ENCODE measurements around the gene MYO3B. TPM values are rescaled to one million over a fixed set of nuclear protein-coding genes. Genes with fewer than 3 reads are reported as not detected.

MYO3B gene
- total RNA-seq, 4 donors from 2014 or later: 0.48 TPM; not detected in 3

- TF ChIP-seq POLR2A (IDR thresholded peaks at IDR 0.05): no peak
- no peak for TF ChIP-seq POLR2AphosphoS5 (IDR thresholded peaks at IDR 0.05)
- TF ChIP-seq EP300 (IDR thresholded peaks at IDR 0.05; ENCODE audit: low read depth): no peak
- no peak for TF ChIP-seq CTCF (IDR thresholded peaks at IDR 0.05)
- no peaks in the 10 kb centered on the region for H3K36me3 ChIP-seq
- H3K27ac ChIP-seq: no peak overlapping the region
- peaks cover 19% of the 10 kb centered on the region for H3K27me3 ChIP-seq
- 47 to 76% methylated on average over 3 of the region's 3 CpGs for WGBS, 2 donors (ENCODE audit: low coverage in 1 of 2)
- in situ Hi-C loops (cut with MboI; ENCODE audit: low pct_ligation_motif_present in 1 of 4, low pct_unique_long_range_greater_than_20kb in 1 of 4, low sequenced_read_pairs in 3 of 4): loop anchor here in 3 of 4 donors (25.0 kb wide), 2 partner anchors 307 to 407 kb away; partner anchors contain the start of genes GAD1 (in 3 of the 3) and SP5 (in 1 of the 3)
- DNase-seq: no peak
- intact Hi-C loops (cut with DNase I; ENCODE audit: low total_unique reads): no loop called here
- H3K9me3 ChIP-seq: no peaks in the 10 kb centered on the region
- H3K4me3 ChIP-seq: no peak overlapping the region
- peaks cover 0 to 15% (median 7%) of the 10 kb centered on the region in 4 donors for H3K4me1 ChIP-seq
Observed at GRCh38 chr2:170404846-170405245, 226.9 kb downstream of the MYO3B start.

GRCh38 chr2:170405326-170405725 lies 227.4 kb downstream of the MYO3B start:
- peaks cover 0 to 15% (median 7%) of the 10 kb centered on the region in 4 donors for H3K4me1 ChIP-seq
- TF ChIP-seq POLR2AphosphoS5 (IDR thresholded peaks at IDR 0.05): no peak
- no peak for TF ChIP-seq EP300 (IDR thresholded peaks at IDR 0.05; ENCODE audit: low read depth)
- no peak for TF ChIP-seq POLR2A (IDR thresholded peaks at IDR 0.05)
- TF ChIP-seq CTCF (IDR thresholded peaks at IDR 0.05): no peak
- no peak for DNase-seq
- peaks cover 19% of the 10 kb centered on the region for H3K27me3 ChIP-seq
- in situ Hi-C loops (cut with MboI; ENCODE audit: low pct_ligation_motif_present in 1 of 4, low pct_unique_long_range_greater_than_20kb in 1 of 4, low sequenced_read_pairs in 3 of 4): loop anchor here in 3 of 4 donors (25.0 kb wide), 2 partner anchors 307 to 407 kb away; partner anchors contain the start of genes GAD1 (in 3 of the 3) and SP5 (in 1 of the 3)
- 67 to 78% methylated on average over 2 of the region's 2 CpGs for WGBS, 2 donors (ENCODE audit: low coverage in 1 of 2)
- H3K27ac ChIP-seq: no peak overlapping the region
- no peak overlapping the region for H3K4me3 ChIP-seq
- H3K36me3 ChIP-seq: no peaks in the 10 kb centered on the region
- intact Hi-C loops (cut with DNase I; ENCODE audit: low total_unique reads): no loop called here
- H3K9me3 ChIP-seq: no peaks in the 10 kb centered on the region

- TF ChIP-seq POLR2A (IDR thresholded peaks at IDR 0.05) (no peak), CTCF (IDR thresholded peaks at IDR 0.05) (no peak), EP300 (IDR thresholded peaks at IDR 0.05; ENCODE audit: low read depth) (no peak), POLR2AphosphoS5 (IDR thresholded peaks at IDR 0.05) (no peak)
- in situ Hi-C loops (cut with MboI; ENCODE audit: low pct_ligation_motif_present in 1 of 4, low pct_unique_long_range_greater_than_20kb in 1 of 4, low sequenced_read_pairs in 3 of 4): loop anchor here in 3 of 4 donors (25.0 kb wide), 2 partner anchors 304 to 404 kb away; partner anchors contain the start of genes GAD1 (in 3 of the 3) and SP5 (in 1 of the 3)
- intact Hi-C loops (cut with DNase I; ENCODE audit: low total_unique reads): loop anchor here (2.0 kb wide), 1 partner anchor 404 kb away; no protein-coding TSS in a partner anchor
Observed at GRCh38 chr2:170408461-170409163, 230.7 kb downstream of the MYO3B start.

GRCh38 chr2:170409164-170409535 lies 231.2 kb downstream of the MYO3B start:
- peak overlapping the region in 1 of 4 donors; percentile 6 for H3K4me3 ChIP-seq
- DNase-seq: peak; percentile 78
- in situ Hi-C loops (cut with MboI; ENCODE audit: low pct_ligation_motif_present in 1 of 4, low pct_unique_long_range_greater_than_20kb in 1 of 4, low sequenced_read_pairs in 3 of 4) (loop anchor here in 3 of 4 donors (25.0 kb wide), 2 partner anchors 303 to 403 kb away; partner anchors contain the start of genes GAD1 (in 3 of the 3) and SP5 (in 1 of the 3)), intact Hi-C loops (cut with DNase I; ENCODE audit: low total_unique reads) (loop anchor here (2.0 kb wide), 1 partner anchor 404 kb away; no protein-coding TSS in a partner anchor)
- peaks cover 15% of the 10 kb centered on the region for H3K27me3 ChIP-seq
- H3K4me1 ChIP-seq: peaks cover 0 to 15% (median 7%) of the 10 kb centered on the region in 4 donors
- TF ChIP-seq POLR2A (IDR thresholded peaks at IDR 0.05): no peak
- peak; percentile 87 to 90 (median 88) for TF ChIP-seq CTCF (IDR thresholded peaks at IDR 0.05)
- H3K9me3 ChIP-seq: no peaks in the 10 kb centered on the region
- H3K36me3 ChIP-seq: no peaks in the 10 kb centered on the region
- 2 to 17% methylated on average over 1 to 9 of the region's 9 CpGs for WGBS, 2 donors (ENCODE audit: low coverage in 1 of 2)
- H3K27ac ChIP-seq: no peak overlapping the region

More at GRCh38 chr2:170408461-170409163, 230.7 kb downstream of the MYO3B start:
- H3K9me3 ChIP-seq: no peaks in the 10 kb centered on the region
- 35 to 75% methylated on average over 1 to 6 of the region's 6 CpGs for WGBS, 2 donors (ENCODE audit: low coverage in 1 of 2)
- H3K27me3 ChIP-seq: peaks cover 15% of the 10 kb centered on the region
- peaks cover 0 to 15% (median 7%) of the 10 kb centered on the region in 4 donors for H3K4me1 ChIP-seq
- no peaks in the 10 kb centered on the region for H3K36me3 ChIP-seq
- H3K27ac ChIP-seq: no peak overlapping the region
- H3K4me3 ChIP-seq: peak overlapping the region in 1 of 4 donors; percentile 6
- DNase-seq: no peak
